ENCODE measurements around the gene KCTD10. TPM values are rescaled to one million over a fixed set of nuclear protein-coding genes. Genes with fewer than 3 reads are reported as not detected.

KCTD10 gene
- total and polyA plus RNA-seq, 9 of the 15 experiments (the other 6 are each of a cell fraction or from before 2014, with no cell fraction given) = 1.9 to 37.5 (median 15.7) TPM

- FAIRE-seq = no peak
- CTCF ChIA-PET (ENCODE audit: low intra/inter-chr PET ratio) = no interaction called here
- TF ChIP-seq, protein P1, sequence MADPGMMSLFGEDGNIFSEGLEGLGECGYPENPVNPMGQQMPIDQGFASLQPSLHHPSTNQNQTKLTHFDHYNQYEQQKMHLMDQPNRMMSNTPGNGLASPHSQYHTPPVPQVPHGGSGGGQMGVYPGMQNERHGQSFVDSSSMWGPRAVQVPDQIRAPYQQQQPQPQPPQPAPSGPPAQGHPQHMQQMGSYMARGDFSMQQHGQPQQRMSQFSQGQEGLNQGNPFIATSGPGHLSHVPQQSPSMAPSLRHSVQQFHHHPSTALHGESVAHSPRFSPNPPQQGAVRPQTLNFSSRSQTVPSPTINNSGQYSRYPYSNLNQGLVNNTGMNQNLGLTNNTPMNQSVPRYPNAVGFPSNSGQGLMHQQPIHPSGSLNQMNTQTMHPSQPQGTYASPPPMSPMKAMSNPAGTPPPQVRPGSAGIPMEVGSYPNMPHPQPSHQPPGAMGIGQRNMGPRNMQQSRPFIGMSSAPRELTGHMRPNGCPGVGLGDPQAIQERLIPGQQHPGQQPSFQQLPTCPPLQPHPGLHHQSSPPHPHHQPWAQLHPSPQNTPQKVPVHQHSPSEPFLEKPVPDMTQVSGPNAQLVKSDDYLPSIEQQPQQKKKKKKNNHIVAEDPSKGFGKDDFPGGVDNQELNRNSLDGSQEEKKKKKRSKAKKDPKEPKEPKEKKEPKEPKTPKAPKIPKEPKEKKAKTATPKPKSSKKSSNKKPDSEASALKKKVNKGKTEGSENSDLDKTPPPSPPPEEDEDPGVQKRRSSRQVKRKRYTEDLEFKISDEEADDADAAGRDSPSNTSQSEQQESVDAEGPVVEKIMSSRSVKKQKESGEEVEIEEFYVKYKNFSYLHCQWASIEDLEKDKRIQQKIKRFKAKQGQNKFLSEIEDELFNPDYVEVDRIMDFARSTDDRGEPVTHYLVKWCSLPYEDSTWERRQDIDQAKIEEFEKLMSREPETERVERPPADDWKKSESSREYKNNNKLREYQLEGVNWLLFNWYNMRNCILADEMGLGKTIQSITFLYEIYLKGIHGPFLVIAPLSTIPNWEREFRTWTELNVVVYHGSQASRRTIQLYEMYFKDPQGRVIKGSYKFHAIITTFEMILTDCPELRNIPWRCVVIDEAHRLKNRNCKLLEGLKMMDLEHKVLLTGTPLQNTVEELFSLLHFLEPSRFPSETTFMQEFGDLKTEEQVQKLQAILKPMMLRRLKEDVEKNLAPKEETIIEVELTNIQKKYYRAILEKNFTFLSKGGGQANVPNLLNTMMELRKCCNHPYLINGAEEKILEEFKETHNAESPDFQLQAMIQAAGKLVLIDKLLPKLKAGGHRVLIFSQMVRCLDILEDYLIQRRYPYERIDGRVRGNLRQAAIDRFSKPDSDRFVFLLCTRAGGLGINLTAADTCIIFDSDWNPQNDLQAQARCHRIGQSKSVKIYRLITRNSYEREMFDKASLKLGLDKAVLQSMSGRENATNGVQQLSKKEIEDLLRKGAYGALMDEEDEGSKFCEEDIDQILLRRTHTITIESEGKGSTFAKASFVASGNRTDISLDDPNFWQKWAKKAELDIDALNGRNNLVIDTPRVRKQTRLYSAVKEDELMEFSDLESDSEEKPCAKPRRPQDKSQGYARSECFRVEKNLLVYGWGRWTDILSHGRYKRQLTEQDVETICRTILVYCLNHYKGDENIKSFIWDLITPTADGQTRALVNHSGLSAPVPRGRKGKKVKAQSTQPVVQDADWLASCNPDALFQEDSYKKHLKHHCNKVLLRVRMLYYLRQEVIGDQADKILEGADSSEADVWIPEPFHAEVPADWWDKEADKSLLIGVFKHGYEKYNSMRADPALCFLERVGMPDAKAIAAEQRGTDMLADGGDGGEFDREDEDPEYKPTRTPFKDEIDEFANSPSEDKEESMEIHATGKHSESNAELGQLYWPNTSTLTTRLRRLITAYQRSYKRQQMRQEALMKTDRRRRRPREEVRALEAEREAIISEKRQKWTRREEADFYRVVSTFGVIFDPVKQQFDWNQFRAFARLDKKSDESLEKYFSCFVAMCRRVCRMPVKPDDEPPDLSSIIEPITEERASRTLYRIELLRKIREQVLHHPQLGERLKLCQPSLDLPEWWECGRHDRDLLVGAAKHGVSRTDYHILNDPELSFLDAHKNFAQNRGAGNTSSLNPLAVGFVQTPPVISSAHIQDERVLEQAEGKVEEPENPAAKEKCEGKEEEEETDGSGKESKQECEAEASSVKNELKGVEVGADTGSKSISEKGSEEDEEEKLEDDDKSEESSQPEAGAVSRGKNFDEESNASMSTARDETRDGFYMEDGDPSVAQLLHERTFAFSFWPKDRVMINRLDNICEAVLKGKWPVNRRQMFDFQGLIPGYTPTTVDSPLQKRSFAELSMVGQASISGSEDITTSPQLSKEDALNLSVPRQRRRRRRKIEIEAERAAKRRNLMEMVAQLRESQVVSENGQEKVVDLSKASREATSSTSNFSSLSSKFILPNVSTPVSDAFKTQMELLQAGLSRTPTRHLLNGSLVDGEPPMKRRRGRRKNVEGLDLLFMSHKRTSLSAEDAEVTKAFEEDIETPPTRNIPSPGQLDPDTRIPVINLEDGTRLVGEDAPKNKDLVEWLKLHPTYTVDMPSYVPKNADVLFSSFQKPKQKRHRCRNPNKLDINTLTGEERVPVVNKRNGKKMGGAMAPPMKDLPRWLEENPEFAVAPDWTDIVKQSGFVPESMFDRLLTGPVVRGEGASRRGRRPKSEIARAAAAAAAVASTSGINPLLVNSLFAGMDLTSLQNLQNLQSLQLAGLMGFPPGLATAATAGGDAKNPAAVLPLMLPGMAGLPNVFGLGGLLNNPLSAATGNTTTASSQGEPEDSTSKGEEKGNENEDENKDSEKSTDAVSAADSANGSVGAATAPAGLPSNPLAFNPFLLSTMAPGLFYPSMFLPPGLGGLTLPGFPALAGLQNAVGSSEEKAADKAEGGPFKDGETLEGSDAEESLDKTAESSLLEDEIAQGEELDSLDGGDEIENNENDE (IDR thresholded peaks at IDR 0.05; ENCODE audit: low read depth, low read length) = no peak
- TF ChIP-seq RAD21 (CRISPR knock-in tag; conservative IDR thresholded peaks at IDR 0.05 in 1 of 2, IDR thresholded peaks at IDR 0.05 in 1 of 2) = no peak
- TF ChIP-seq, protein P2, sequence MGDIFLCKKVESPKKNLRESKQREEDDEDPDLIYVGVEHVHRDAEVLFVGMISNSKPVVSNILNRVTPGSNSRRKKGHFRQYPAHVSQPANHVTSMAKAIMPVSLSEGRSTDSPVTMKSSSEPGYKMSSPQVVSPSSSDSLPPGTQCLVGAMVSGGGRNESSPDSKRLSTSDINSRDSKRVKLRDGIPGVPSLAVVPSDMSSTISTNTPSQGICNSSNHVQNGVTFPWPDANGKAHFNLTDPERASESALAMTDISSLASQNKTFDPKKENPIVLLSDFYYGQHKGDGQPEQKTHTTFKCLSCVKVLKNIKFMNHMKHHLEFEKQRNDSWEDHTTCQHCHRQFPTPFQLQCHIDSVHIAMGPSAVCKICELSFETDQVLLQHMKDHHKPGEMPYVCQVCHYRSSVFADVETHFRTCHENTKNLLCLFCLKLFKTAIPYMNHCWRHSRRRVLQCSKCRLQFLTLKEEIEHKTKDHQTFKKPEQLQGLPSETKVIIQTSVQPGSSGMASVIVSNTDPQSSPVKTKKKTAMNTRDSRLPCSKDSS (IDR thresholded peaks at IDR 0.05; ENCODE audit: low read depth, partially characterized antibody) = no peak
- TF ChIP-seq ZNF408 (CRISPR knock-in tag; IDR thresholded peaks at IDR 0.05; ENCODE audit: low read depth) = no peak
- no peak for TF ChIP-seq STAT5B (CRISPR knock-in tag; IDR thresholded peaks at IDR 0.05)
- no peak for TF ChIP-seq MEF2A (IDR thresholded peaks at IDR 0.05; ENCODE audit: control insufficient read depth, low read depth, low read length)
- no peak for TF ChIP-seq RCOR1 (IDR thresholded peaks at IDR 0.05; ENCODE audit: borderline replicate concordance in 1 of 2, low read depth in 2 of 2, low read length in 2 of 2)
- no peak for TF ChIP-seq TGIF2 (CRISPR knock-in tag; IDR thresholded peaks at IDR 0.05)
- TF ChIP-seq NELFE (IDR thresholded peaks at IDR 0.05; ENCODE audit: insufficient read depth, insufficient read length) = no peak
Measured at GRCh38 chr12:109434582-109434981, 42.5 kb downstream of the KCTD10 start.

More at GRCh38 chr12:109434582-109434981, 42.5 kb downstream of the KCTD10 start:
- ATAC-seq = no peak
- Histone ChIP-seq H3K36me3 (ENCODE audit: control insufficient read depth, insufficient read depth, low read length) (no peaks in the 10 kb centered on the region), H3K79me2 (ENCODE audit: control insufficient read depth, insufficient read depth, low read length) (no peaks in the 10 kb centered on the region), H4K20me1 (replicated peaks; ENCODE audit: control insufficient read depth, insufficient read depth, low read length) (no peaks in the 10 kb centered on the region), H3K9ac (ENCODE audit: insufficient read depth in 1 of 2, low read depth in 2 of 2, low read length in 2 of 2) (no peak overlapping the region), H3K4me3 (no peak overlapping the region), H3K4me1 (replicated peaks in 1 of 2; ENCODE audit: control insufficient read depth in 2 of 2, insufficient read depth in 2 of 2, low read length in 2 of 2) (no peaks in the 10 kb centered on the region; a peak in 2 of 5 replicates), H2AFZ (ENCODE audit: low read depth, low read length) (no peak overlapping the region), H3K9me1 (ENCODE audit: control insufficient read depth, insufficient read depth, low read length) (no peaks in the 10 kb centered on the region), H3K27ac (ENCODE audit: extremely low read depth, low read depth, low read length) (no peak overlapping the region), H3K27me3 (ENCODE audit: control insufficient read depth in 2 of 2, insufficient read depth in 2 of 2, low read length in 2 of 2) (peaks cover 18 to 42% of the 10 kb centered on the region in 2 experiments; a peak in 4 of 5 replicates), H3K4me2 (ENCODE audit: insufficient read depth, low read length) (no peak overlapping the region), H3K9me3 (replicated peaks; ENCODE audit: control insufficient read depth, insufficient read depth, low read depth, low read length) (no peaks in the 10 kb centered on the region)
- BruUV-seq (replicated peaks) = no TSS peak
- in situ Hi-C loops (cut with MboI) (loop anchor here (5.0 kb wide), 1 partner anchor 338 kb away; no protein-coding TSS in a partner anchor), intact Hi-C loops (cut with micrococcal nuclease) (loop anchor here (5.0 kb wide), 1 partner anchor 43 kb away; the partner anchor contains the start of genes KCTD10 and UBE3B)
- POLR2A ChIA-PET = interaction anchor here (0.7 to 1.7 kb wide), 2 partner anchors 10 to 497 kb away, joined by 3 read pairs; no protein-coding TSS in a partner anchor
- no peak for DNase-seq (ENCODE audit: extremely low read depth in 1 of 4, low spot score in 3 of 4)
- WGBS (ENCODE audit: insufficient coverage, low coverage, missing lambda C conversion rate) = 12% methylated on average over 7 of the region's 7 CpGs
